ENCODE data around the gene RALB. TPM values are rescaled to one million over a fixed set of nuclear protein-coding genes. Genes with fewer than 3 reads are reported as not detected.
"Not testable (repeated sequence)": the region's sequence is repeated elsewhere in the genome, so short reads cannot be mapped to it uniquely, and the experiment has no call there.

RALB gene
- total RNA-seq, 1 experiment from 2014 or later = 24.6 TPM

- no peak for DNase-seq
- H3K4ac ChIP-seq (ENCODE audit: low read depth, low read length) = no peak overlapping the region
- TF ChIP-seq CTCF (conservative IDR thresholded peaks at IDR 0.05) = no peak
- H4K8ac ChIP-seq (replicated peaks; ENCODE audit: insufficient read length, low read depth, low read length) = no peak overlapping the region
- H3K9me3 Mint-ChIP-seq = peaks cover 6 to 15% of the 10 kb centered on the region in 2 experiments
- no peaks in the 10 kb centered on the region for H3K79me2 ChIP-seq (ENCODE audit: insufficient read depth, low read length)
- H3K27ac ChIP-seq (ENCODE audit: insufficient read length, low read depth, low read length) = no peak overlapping the region
- H3K56ac ChIP-seq (ENCODE audit: insufficient read length, low read depth, low read length) = no peak overlapping the region
- no CpG with 5 or more reads among the region's 9 CpGs for WGBS (ENCODE audit: extremely low coverage, insufficient read length, low lambda C conversion rate)
- H3K27ac Mint-ChIP-seq = no peak overlapping the region; a peak in 1 of 7 replicates
- no peak overlapping the region for H2AFZ ChIP-seq (ENCODE audit: low read length)
- H4K5ac ChIP-seq (ENCODE audit: insufficient read length, low read depth, low read length) = no peak overlapping the region
- H2BK120ac ChIP-seq (ENCODE audit: low read depth, low read length, poor library complexity, severe bottlenecking) = no peak overlapping the region
- no peak overlapping the region for H3K18ac ChIP-seq (ENCODE audit: insufficient read length, low read depth, low read length)
- no peaks in the 10 kb centered on the region for H4K20me1 ChIP-seq (ENCODE audit: control insufficient read depth, insufficient read depth, insufficient read length)
- H2BK20ac ChIP-seq (ENCODE audit: low read depth, low read length, poor library complexity, severe bottlenecking) = no peak overlapping the region
- H3K14ac ChIP-seq (ENCODE audit: insufficient read depth, low read length) = no peak overlapping the region
- H3K23ac ChIP-seq (ENCODE audit: insufficient read length, low read depth, low read length) = no peak overlapping the region
- no peak overlapping the region for H3T11ph ChIP-seq (ENCODE audit: low read length)
- H3K79me1 ChIP-seq (ENCODE audit: insufficient read depth, low read depth, low read length, poor library complexity, severe bottlenecking) = no peaks in the 10 kb centered on the region
- H2BK5ac ChIP-seq (ENCODE audit: insufficient read length, low read length) = no peak overlapping the region
- H3K27me3 ChIP-seq (ENCODE audit: insufficient read depth, low read length) = peaks cover 3% of the 10 kb centered on the region
- peaks cover 9 to 15% (median 11%) of the 10 kb centered on the region in 3 experiments for H3K36me3 Mint-ChIP-seq (ENCODE audit: insufficient read depth in 1 of 3, low read depth in 3 of 3)
- no peak overlapping the region for H2BK12ac ChIP-seq (ENCODE audit: insufficient read length, low read depth, low read length)
- H2BK15ac ChIP-seq (ENCODE audit: low read depth, low read length) = no peak overlapping the region
- no peak overlapping the region for H2AK5ac ChIP-seq (ENCODE audit: insufficient read length, low read length)
- no peak overlapping the region for H3K4me2 ChIP-seq (ENCODE audit: insufficient read depth, insufficient read length, low read length)
- no peak overlapping the region; a peak in 1 of 5 replicates for H3K4me3 Mint-ChIP-seq
- peaks cover 24 to 27% of the 10 kb centered on the region in 2 experiments for H3K4me1 Mint-ChIP-seq
- H4K91ac ChIP-seq (ENCODE audit: insufficient read length, low read depth, low read length) = no peak overlapping the region
- peaks cover 6% of the 10 kb centered on the region for H3K23me2 ChIP-seq (ENCODE audit: insufficient read length, low read depth, low read length, poor library complexity, severe bottlenecking)
- no peaks in the 10 kb centered on the region for H3K4me1 ChIP-seq (ENCODE audit: insufficient read depth, low read length)
- H3K9me3 ChIP-seq (ENCODE audit: control insufficient read depth, low read depth, low read length) = no peaks in the 10 kb centered on the region
- H3K27me3 Mint-ChIP-seq (ENCODE audit: low read depth) = peaks cover 17% of the 10 kb centered on the region
- H3K9ac ChIP-seq (ENCODE audit: extremely low read depth, insufficient read length, low read length) = no peak overlapping the region
Observed at GRCh38 chr2:120258196-120258595, 5.5 kb downstream of the RALB start.

- not testable (repeated sequence) for H3K27me3 Mint-ChIP-seq (ENCODE audit: low read depth); H3K79me1 ChIP-seq (ENCODE audit: insufficient read depth, low read depth, low read length, poor library complexity, severe bottlenecking); H2BK5ac ChIP-seq (ENCODE audit: insufficient read length, low read length); H3K4me1 ChIP-seq (ENCODE audit: insufficient read depth, low read length); H4K5ac ChIP-seq (ENCODE audit: insufficient read length, low read depth, low read length); H3K14ac ChIP-seq (ENCODE audit: insufficient read depth, low read length); H4K8ac ChIP-seq (replicated peaks; ENCODE audit: insufficient read length, low read depth, low read length); H3T11ph ChIP-seq (ENCODE audit: low read length); H3K9me3 ChIP-seq (ENCODE audit: control insufficient read depth, low read depth, low read length); H3K23me2 ChIP-seq (ENCODE audit: insufficient read length, low read depth, low read length, poor library complexity, severe bottlenecking); H2BK20ac ChIP-seq (ENCODE audit: low read depth, low read length, poor library complexity, severe bottlenecking); H2AK5ac ChIP-seq (ENCODE audit: insufficient read length, low read length); DNase-seq; H3K9ac ChIP-seq (ENCODE audit: extremely low read depth, insufficient read length, low read length); H3K4me3 Mint-ChIP-seq; H3K4ac ChIP-seq (ENCODE audit: low read depth, low read length); H4K91ac ChIP-seq (ENCODE audit: insufficient read length, low read depth, low read length); H3K18ac ChIP-seq (ENCODE audit: insufficient read length, low read depth, low read length); H3K79me2 ChIP-seq (ENCODE audit: insufficient read depth, low read length); H4K20me1 ChIP-seq (ENCODE audit: control insufficient read depth, insufficient read depth, insufficient read length); H3K27ac Mint-ChIP-seq; H2BK12ac ChIP-seq (ENCODE audit: insufficient read length, low read depth, low read length); H3K23ac ChIP-seq (ENCODE audit: insufficient read length, low read depth, low read length); H3K4me2 ChIP-seq (ENCODE audit: insufficient read depth, insufficient read length, low read length); H3K27ac ChIP-seq (ENCODE audit: insufficient read length, low read depth, low read length); H2BK15ac ChIP-seq (ENCODE audit: low read depth, low read length); H2AFZ ChIP-seq (ENCODE audit: low read length); H3K27me3 ChIP-seq (ENCODE audit: insufficient read depth, low read length); H3K56ac ChIP-seq (ENCODE audit: insufficient read length, low read depth, low read length); H2BK120ac ChIP-seq (ENCODE audit: low read depth, low read length, poor library complexity, severe bottlenecking)
- no CpG with 5 or more reads among the region's 15 CpGs for WGBS (ENCODE audit: extremely low coverage, insufficient read length, low lambda C conversion rate)
- Mint-ChIP-seq H3K36me3 (ENCODE audit: insufficient read depth in 1 of 3, low read depth in 3 of 3) (peaks cover 9 to 14% (median 11%) of the 10 kb centered on the region in 3 experiments), H3K4me1 (peaks cover 16 to 18% of the 10 kb centered on the region in 2 experiments), H3K9me3 (peaks cover 6 to 15% of the 10 kb centered on the region in 2 experiments)
Observed at GRCh38 chr2:120259939-120260338, 7.3 kb downstream of the RALB start.

Measured in H9 (cell line).